NT2/D1 (cell line): ENCODE results near the gene PDE4B.

Source experiments
- DNase-seq: peaks from one replicate; pipeline ENCODE4 v3.0.0-alpha.2; 2011; ENCODE audit warnings: low read depth, low spot score
- H3K27me3 ChIP-seq: 2 replicates; pipeline ENCODE4 v1.6.0; 2011; ENCODE audit warnings: mild to moderate bottlenecking; ENCODE audit not compliant: insufficient read length, insufficient read depth
- H3K36me3 ChIP-seq: 2 replicates; pipeline ENCODE4 v1.6.1; 2011; ENCODE audit warnings: mild to moderate bottlenecking, low read length, mixed read lengths; ENCODE audit not compliant: insufficient read depth, insufficient read length
- H3K4me1 ChIP-seq: 2 replicates; pipeline ENCODE4 v1.5.1; 2011; ENCODE audit not compliant: insufficient read depth, insufficient read length
- H3K4me3 ChIP-seq: 2 replicates; pipeline ENCODE4 v1.5.1; 2011; ENCODE audit warnings: low read depth; ENCODE audit not compliant: insufficient read length
- H3K9ac ChIP-seq: 2 replicates; pipeline ENCODE4 v1.6.0; 2011; ENCODE audit warnings: low read depth; ENCODE audit not compliant: insufficient read length
- H3K9me3 ChIP-seq: 2 replicates; pipeline ENCODE4 v1.5.1; 2011; ENCODE audit warnings: mild to moderate bottlenecking, low read length; ENCODE audit not compliant: insufficient read depth
- SUZ12 ChIP-seq: IDR thresholded peaks from 2 replicates; pipeline ENCODE4 v1.6.1; 2011; ENCODE audit not compliant: insufficient read length, insufficient read depth; ENCODE audit errors: extremely low read depth
- YY1 ChIP-seq: IDR thresholded peaks from 2 replicates; pipeline ENCODE4 v1.6.1; 2011; ENCODE audit not compliant: insufficient read length, insufficient read depth
- ZNF274 ChIP-seq: IDR thresholded peaks from 2 replicates; pipeline ENCODE4 v1.6.1; 2011; ENCODE audit warnings: mild to moderate bottlenecking, low read depth, low read length

PDE4B gene

GRCh38 chr1:66393586-66394287 is 601.0 kb downstream of the PDE4B start:
- no peak for DNase-seq
- Histone ChIP-seq H3K27me3 (no peaks in the 10 kb centered on the region), H3K4me1 (no peaks in the 10 kb centered on the region), H3K4me3 (no peak overlapping the region), H3K9ac (no peak overlapping the region), H3K36me3 (no peaks in the 10 kb centered on the region), H3K9me3 (no peaks in the 10 kb centered on the region)
- TF ChIP-seq SUZ12, result no peak
- TF ChIP-seq ZNF274, result no peak
- TF ChIP-seq YY1, result no peak

GRCh38 chr1:66394603-66395002 is 601.9 kb downstream of the PDE4B start:
- Histone ChIP-seq H3K4me1 (no peaks in the 10 kb centered on the region), H3K36me3 (no peaks in the 10 kb centered on the region), H3K9me3 (no peaks in the 10 kb centered on the region), H3K27me3 (no peaks in the 10 kb centered on the region), H3K9ac (no peak overlapping the region), H3K4me3 (no peak overlapping the region)
- no peak for DNase-seq
- TF ChIP-seq SUZ12 (no peak), YY1 (no peak), ZNF274 (no peak)

- no peak for DNase-seq
- Histone ChIP-seq H3K4me1 (no peaks in the 10 kb centered on the region), H3K9me3 (no peaks in the 10 kb centered on the region), H3K9ac (no peak overlapping the region), H3K27me3 (no peaks in the 10 kb centered on the region), H3K4me3 (no peak overlapping the region), H3K36me3 (no peaks in the 10 kb centered on the region)
- TF ChIP-seq SUZ12, result no peak
- no peak for TF ChIP-seq ZNF274
- no peak for TF ChIP-seq YY1
Observed at GRCh38 chr1:66395202-66396061, 602.7 kb downstream of the PDE4B start.

- TF ChIP-seq YY1, result no peak
- no peak for TF ChIP-seq ZNF274
- no peak for TF ChIP-seq SUZ12
- Histone ChIP-seq H3K4me3 (no peak overlapping the region), H3K4me1 (no peaks in the 10 kb centered on the region), H3K9me3 (no peaks in the 10 kb centered on the region), H3K9ac (no peak overlapping the region), H3K36me3 (no peaks in the 10 kb centered on the region), H3K27me3 (no peaks in the 10 kb centered on the region)
- no peak for DNase-seq
Observed at GRCh38 chr1:66396212-66396890, 603.7 kb downstream of the PDE4B start.

GRCh38 chr1:66397192-66397591 is 604.5 kb downstream of the PDE4B start:
- Histone ChIP-seq H3K9ac (no peak overlapping the region), H3K9me3 (no peaks in the 10 kb centered on the region), H3K27me3 (no peaks in the 10 kb centered on the region), H3K4me3 (no peak overlapping the region), H3K4me1 (no peaks in the 10 kb centered on the region), H3K36me3 (no peaks in the 10 kb centered on the region)
- TF ChIP-seq SUZ12, result no peak
- no peak for TF ChIP-seq ZNF274
- no peak for TF ChIP-seq YY1
- DNase-seq, result no peak

GRCh38 chr1:66399888-66400529 is 607.3 kb downstream of the PDE4B start:
- Histone ChIP-seq H3K9ac (no peak overlapping the region), H3K4me1 (no peaks in the 10 kb centered on the region), H3K36me3 (no peaks in the 10 kb centered on the region), H3K9me3 (no peaks in the 10 kb centered on the region), H3K4me3 (no peak overlapping the region), H3K27me3 (no peaks in the 10 kb centered on the region)
- DNase-seq, result no peak
- TF ChIP-seq SUZ12 (no peak), ZNF274 (no peak), YY1 (no peak)

GRCh38 chr1:66400660-66401059 is 608.0 kb downstream of the PDE4B start:
- Histone ChIP-seq H3K4me3 (no peak overlapping the region), H3K4me1 (no peaks in the 10 kb centered on the region)
- TF ChIP-seq SUZ12 (no peak), ZNF274 (no peak), YY1 (no peak)

More at GRCh38 chr1:66400660-66401059, 608.0 kb downstream of the PDE4B start:
- no peaks in the 10 kb centered on the region for H3K9me3 ChIP-seq
- no peaks in the 10 kb centered on the region for H3K36me3 ChIP-seq
- no peak for DNase-seq
- H3K9ac ChIP-seq, result no peak overlapping the region
- no peaks in the 10 kb centered on the region for H3K27me3 ChIP-seq
